H9 (cell line): ENCODE measurements around the gene FXYD6. TPM values are rescaled to one million over a fixed set of nuclear protein-coding genes. Genes with fewer than 3 reads are reported as not detected.

Source experiments
- DNase-seq: peaks from one replicate; pipeline ENCODE4 v3.0.0-alpha.2; 2017
- H2AFZ ChIP-seq: one replicate; pipeline ENCODE4 v1.6.1; 2013; ENCODE audit warnings: mild to moderate bottlenecking, low read length, control low read depth, moderate library complexity
- H2AK5ac ChIP-seq: 2 replicates; pipeline ENCODE4 v1.6.1; 2013; ENCODE audit warnings: low read length, control low read depth, mixed read lengths; ENCODE audit not compliant: insufficient read length
- H2BK120ac ChIP-seq: one replicate; pipeline ENCODE4 v1.6.1; 2013; ENCODE audit warnings: low read depth, mild to moderate bottlenecking, low read length, control low read depth, inconsistent platforms; ENCODE audit not compliant: poor library complexity, severe bottlenecking
- H2BK12ac ChIP-seq: 2 replicates; pipeline ENCODE4 v1.6.1; 2013; ENCODE audit warnings: low read length, control low read depth, mixed read lengths, low read depth; ENCODE audit not compliant: insufficient read length
- H2BK15ac ChIP-seq: 2 replicates; pipeline ENCODE4 v1.6.1; 2013; ENCODE audit warnings: low read depth, low read length, control low read depth
- H2BK20ac ChIP-seq: one replicate; pipeline ENCODE4 v1.6.1; 2013; ENCODE audit warnings: low read depth, mild to moderate bottlenecking, low read length, control low read depth, inconsistent platforms; ENCODE audit not compliant: poor library complexity, severe bottlenecking
- H2BK5ac ChIP-seq: 2 replicates; pipeline ENCODE4 v1.6.1; 2013; ENCODE audit warnings: low read length, control low read depth, mixed read lengths; ENCODE audit not compliant: insufficient read length
- H3K14ac ChIP-seq: 2 replicates; pipeline ENCODE4 v1.6.1; 2013; ENCODE audit warnings: low read length, control low read depth; ENCODE audit not compliant: insufficient read depth
- H3K18ac ChIP-seq: 2 replicates; pipeline ENCODE4 v1.6.1; 2013; ENCODE audit warnings: low read depth, mild to moderate bottlenecking, mixed read lengths, low read length, control low read depth; ENCODE audit not compliant: insufficient read length
- H3K23ac ChIP-seq: 2 replicates; pipeline ENCODE4 v1.6.1; 2013; ENCODE audit warnings: low read length, control low read depth, mixed read lengths, low read depth; ENCODE audit not compliant: insufficient read length
- H3K23me2 ChIP-seq: 2 replicates; pipeline ENCODE4 v1.6.1; 2013; ENCODE audit warnings: low read depth, mild to moderate bottlenecking, mixed read lengths, low read length, control low read depth; ENCODE audit not compliant: insufficient read length, poor library complexity, severe bottlenecking
- H3K27ac ChIP-seq: 2 replicates; pipeline ENCODE4 v1.5.1; 2013; ENCODE audit warnings: low read length, control low read depth, mixed read lengths, low read depth; ENCODE audit not compliant: insufficient read length
- H3K27me3 ChIP-seq: 2 replicates; pipeline ENCODE4 v1.6.1; 2013; ENCODE audit warnings: low read length, control low read depth, inconsistent platforms; ENCODE audit not compliant: insufficient read depth
- H3K4ac ChIP-seq: 2 replicates; pipeline ENCODE4 v1.6.1; 2013; ENCODE audit warnings: low read depth, mild to moderate bottlenecking, control low read depth, inconsistent platforms, low read length, moderate library complexity
- H3K4me1 ChIP-seq: 2 replicates; pipeline ENCODE4 v1.6.1; 2013; ENCODE audit warnings: low read length, control low read depth, inconsistent platforms; ENCODE audit not compliant: insufficient read depth
- H3K4me2 ChIP-seq: 2 replicates; pipeline ENCODE4 v1.6.1; 2013; ENCODE audit warnings: low read length, control low read depth, mixed read lengths; ENCODE audit not compliant: insufficient read length, insufficient read depth
- H3K56ac ChIP-seq: 2 replicates; pipeline ENCODE4 v1.6.1; 2013; ENCODE audit warnings: low read depth, mild to moderate bottlenecking, mixed read lengths, low read length, control low read depth; ENCODE audit not compliant: insufficient read length
- H3K79me1 ChIP-seq: 2 replicates; pipeline ENCODE4 v1.6.1; 2013; ENCODE audit warnings: low read depth, mild to moderate bottlenecking, moderate library complexity, low read length, control low read depth, inconsistent platforms; ENCODE audit not compliant: insufficient read depth, poor library complexity, severe bottlenecking
- H3K79me2 ChIP-seq: 2 replicates; pipeline ENCODE4 v1.6.1; 2013; ENCODE audit warnings: low read length, control low read depth, inconsistent platforms; ENCODE audit not compliant: insufficient read depth
- H3K9ac ChIP-seq: 2 replicates; pipeline ENCODE4 v1.6.1; 2013; ENCODE audit warnings: low read length, control low read depth, mixed read lengths; ENCODE audit not compliant: insufficient read length; ENCODE audit errors: extremely low read depth
- H3K9me3 ChIP-seq: one replicate; pipeline ENCODE4 v1.6.1; 2013; ENCODE audit warnings: low read depth, low read length, inconsistent platforms; ENCODE audit not compliant: control insufficient read depth
- H3T11ph ChIP-seq: one replicate; pipeline ENCODE4 v1.6.1; 2013; ENCODE audit warnings: mild to moderate bottlenecking, low read length, control low read depth, inconsistent platforms
- H4K20me1 ChIP-seq: one replicate; pipeline ENCODE4 v1.6.1; 2013; ENCODE audit not compliant: control insufficient read depth, insufficient read length, insufficient read depth
- H4K5ac ChIP-seq: 2 replicates; pipeline ENCODE4 v1.6.1; 2013; ENCODE audit warnings: low read depth, mild to moderate bottlenecking, mixed read lengths, low read length, control low read depth; ENCODE audit not compliant: insufficient read length
- H4K8ac ChIP-seq: replicated peaks from 2 replicates; pipeline ENCODE4 v1.6.1; 2013; ENCODE audit warnings: low read length, control low read depth, mixed read lengths, low read depth; ENCODE audit not compliant: insufficient read length
- H4K91ac ChIP-seq: 2 replicates; pipeline ENCODE4 v1.6.1; 2013; ENCODE audit warnings: low read depth, mild to moderate bottlenecking, moderate library complexity, mixed read lengths, low read length, control low read depth; ENCODE audit not compliant: insufficient read length
- H3K27ac Mint-ChIP-seq, 3 experiments: 2 replicates in 2 of 3; 3 replicates in 1 of 3; pipeline ENCODE4 v1.8.0; 2020 to 2021; ENCODE audit warnings: mixed read lengths in 3 of 3, mild to moderate bottlenecking in 1 of 3, moderate library complexity in 1 of 3
- H3K27me3 Mint-ChIP-seq: 2 replicates; pipeline ENCODE4 v1.8.0; 2021; ENCODE audit warnings: low read depth, mild to moderate bottlenecking, moderate library complexity, mixed read lengths
- H3K36me3 Mint-ChIP-seq, 3 experiments: 2 replicates in 2 of 3; 3 replicates in 1 of 3; pipeline ENCODE4 v1.8.0; 2020 to 2021; ENCODE audit warnings: low read depth in 3 of 3, mixed read lengths in 3 of 3; ENCODE audit not compliant: insufficient read depth in 1 of 3
- H3K4me1 Mint-ChIP-seq, 2 experiments: 2 replicates each; pipeline ENCODE4 v1.8.0; 2020; ENCODE audit warnings: mixed read lengths in 2 of 2
- H3K4me3 Mint-ChIP-seq, 2 experiments: 2 replicates in 1 of 2; 3 replicates in 1 of 2; pipeline ENCODE4 v1.8.0; 2020 to 2021; ENCODE audit warnings: mild to moderate bottlenecking in 2 of 2, mixed read lengths in 2 of 2, moderate library complexity in 1 of 2
- H3K9me3 Mint-ChIP-seq, 2 experiments: 2 replicates in 1 of 2; 3 replicates in 1 of 2; pipeline ENCODE4 v1.8.0; 2020; ENCODE audit warnings: mild to moderate bottlenecking in 2 of 2, mixed read lengths in 2 of 2, moderate library complexity in 1 of 2
- WGBS: extraction: QIAGEN DNeasy Blood & Tissue Kit; methylation state at CpG from one replicate; pipeline ENCODE4 v1.1.7; 2013; ENCODE audit warnings: missing lambda C conversion rate, low lambda C conversion rate, mixed read lengths; ENCODE audit not compliant: insufficient read length; ENCODE audit errors: extremely low coverage; 5-methylcytosine and 5-hydroxymethylcytosine counted together
- total RNA-seq: library from RNA; stranded (reverse); gene quantifications from 2 replicates; pipeline ENCODE4 v1.2.1, GENCODE V29; 2021
- TF ChIP-seq, protein P1 (sequence below): fragments of 200-600 bp; sonication (generic); conservative IDR thresholded peaks from 3 replicates; pipeline ENCODE4 v1.8.0; 2021; ENCODE audit warnings: antibody characterized with exemption, mild to moderate bottlenecking

Gene FXYD6
- total RNA-seq, 1 experiment from 2014 or later: 18.3 TPM

DNA sequence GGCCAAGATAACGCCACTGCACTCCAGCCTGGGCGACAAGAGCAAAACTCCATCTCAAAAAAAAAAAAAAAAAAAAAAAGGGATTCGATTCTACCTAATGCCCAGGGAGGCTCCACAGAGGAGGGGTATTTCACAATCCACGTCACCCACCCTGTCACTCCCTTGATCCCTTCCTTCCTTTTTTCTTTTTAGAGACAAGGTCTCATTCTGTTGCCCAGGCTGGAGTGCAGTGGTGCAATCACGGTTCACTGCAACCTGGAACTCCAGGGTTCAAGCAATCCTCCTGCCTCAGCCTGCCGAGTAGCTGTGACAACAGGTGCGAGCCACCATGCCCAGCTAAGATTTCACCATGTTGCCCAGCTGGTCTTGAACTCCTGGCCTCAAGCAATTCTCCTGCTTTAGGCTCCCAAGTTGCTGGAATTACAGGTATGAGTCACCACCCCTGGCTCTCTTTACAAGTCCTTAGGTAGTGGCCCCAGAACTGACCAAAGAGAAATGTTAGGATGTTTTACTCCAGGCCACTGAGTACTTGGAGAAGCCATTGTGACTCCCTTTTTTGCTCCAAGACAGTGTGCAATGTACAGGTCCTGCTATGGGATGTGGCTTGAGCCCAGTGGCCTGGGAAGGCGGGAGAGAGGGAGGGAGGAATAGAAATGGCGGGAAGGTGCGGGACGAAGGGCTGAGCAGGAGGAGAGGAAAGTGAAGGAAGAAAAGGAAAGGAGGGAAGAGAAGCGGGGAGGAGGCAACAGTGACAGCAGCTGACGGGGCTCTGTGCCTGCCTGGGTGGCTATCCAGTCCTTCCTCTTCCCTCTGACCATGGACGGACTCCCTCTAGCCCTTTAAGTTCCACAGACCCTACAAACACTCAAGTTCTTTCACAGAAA is 40.1 kb downstream of the FXYD6 start:
- Histone ChIP-seq H4K91ac (no peak overlapping the region), H3T11ph (no peak overlapping the region), H3K4me1 (no peaks in the 10 kb centered on the region), H3K9ac (no peak overlapping the region), H2BK5ac (no peak overlapping the region), H2AK5ac (no peak overlapping the region), H3K4me2 (no peak overlapping the region), H3K4ac (no peak overlapping the region), H2BK12ac (no peak overlapping the region), H2AFZ (no peak overlapping the region), H4K8ac (no peak overlapping the region), H3K14ac (no peak overlapping the region), H4K5ac (no peak overlapping the region), H4K20me1 (peaks cover 2% of the 10 kb centered on the region), H3K79me1 (no peaks in the 10 kb centered on the region), H2BK15ac (no peak overlapping the region), H3K27ac (no peak overlapping the region), H2BK120ac (no peak overlapping the region), H3K23ac (no peak overlapping the region), H3K27me3 (no peaks in the 10 kb centered on the region), H3K79me2 (no peaks in the 10 kb centered on the region), H3K18ac (no peak overlapping the region), H3K9me3 (no peaks in the 10 kb centered on the region), H2BK20ac (no peak overlapping the region), H3K56ac (no peak overlapping the region), H3K23me2 (no peaks in the 10 kb centered on the region)
- TF ChIP-seq, protein P1, sequence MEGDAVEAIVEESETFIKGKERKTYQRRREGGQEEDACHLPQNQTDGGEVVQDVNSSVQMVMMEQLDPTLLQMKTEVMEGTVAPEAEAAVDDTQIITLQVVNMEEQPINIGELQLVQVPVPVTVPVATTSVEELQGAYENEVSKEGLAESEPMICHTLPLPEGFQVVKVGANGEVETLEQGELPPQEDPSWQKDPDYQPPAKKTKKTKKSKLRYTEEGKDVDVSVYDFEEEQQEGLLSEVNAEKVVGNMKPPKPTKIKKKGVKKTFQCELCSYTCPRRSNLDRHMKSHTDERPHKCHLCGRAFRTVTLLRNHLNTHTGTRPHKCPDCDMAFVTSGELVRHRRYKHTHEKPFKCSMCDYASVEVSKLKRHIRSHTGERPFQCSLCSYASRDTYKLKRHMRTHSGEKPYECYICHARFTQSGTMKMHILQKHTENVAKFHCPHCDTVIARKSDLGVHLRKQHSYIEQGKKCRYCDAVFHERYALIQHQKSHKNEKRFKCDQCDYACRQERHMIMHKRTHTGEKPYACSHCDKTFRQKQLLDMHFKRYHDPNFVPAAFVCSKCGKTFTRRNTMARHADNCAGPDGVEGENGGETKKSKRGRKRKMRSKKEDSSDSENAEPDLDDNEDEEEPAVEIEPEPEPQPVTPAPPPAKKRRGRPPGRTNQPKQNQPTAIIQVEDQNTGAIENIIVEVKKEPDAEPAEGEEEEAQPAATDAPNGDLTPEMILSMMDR: no peak
- peaks cover 0 to 10% (median 0%) of the 10 kb centered on the region in 3 experiments; a peak in 2 of 7 replicates for H3K36me3 Mint-ChIP-seq
- H3K27me3 Mint-ChIP-seq: peaks cover 3% of the 10 kb centered on the region
- no peak overlapping the region for H3K4me3 Mint-ChIP-seq
- H3K27ac Mint-ChIP-seq: peak overlapping the region in 1 of 3 experiments; percentile 10; a peak in 1 of 7 replicates
- WGBS: no CpG with 5 or more reads among the region's 14 CpGs
- DNase-seq: peak; percentile 17
- H3K4me1 Mint-ChIP-seq: peaks cover 21 to 25% of the 10 kb centered on the region in 2 experiments
- no peaks in the 10 kb centered on the region for H3K9me3 Mint-ChIP-seq
